DOHH2 (cell line): ENCODE measurements around the gene FOXK1.

Experiments used
- H3F3A ChIP-seq: fragments of 200-600 bp; sonication (generic), shearing (Covaris generic); 2 replicates; pipeline ENCODE4 v1.6.0; 2016; ENCODE audit warnings: antibody characterized with exemption, mild to moderate bottlenecking; ENCODE audit not compliant: control insufficient read depth, insufficient read depth
- H3K27ac ChIP-seq: fragments of 200-600 bp; sonication (generic); 2 replicates; pipeline ENCODE4 v1.5.1; 2014; ENCODE audit warnings: low read depth, mild to moderate bottlenecking, low read length, moderate library complexity
- H3K27me3 ChIP-seq: fragments of 200-600 bp; sonication (generic); 2 replicates; pipeline ENCODE4 v1.6.1; 2014; ENCODE audit warnings: mild to moderate bottlenecking, low read length, mixed read lengths; ENCODE audit not compliant: control insufficient read depth
- H3K36me3 ChIP-seq: fragments of 200-600 bp; sonication (generic); 2 replicates; pipeline ENCODE4 v1.6.1; 2014; ENCODE audit warnings: mild to moderate bottlenecking, low read length, moderate library complexity, mixed read lengths; ENCODE audit not compliant: control insufficient read depth
- H3K4me1 ChIP-seq: fragments of 200-600 bp; sonication (generic); 2 replicates; pipeline ENCODE4 v1.6.1; 2014; ENCODE audit warnings: mild to moderate bottlenecking, low read length, mixed read lengths; ENCODE audit not compliant: control insufficient read depth
- H3K4me2 ChIP-seq: fragments of 200-600 bp; sonication (generic); 2 replicates; pipeline ENCODE4 v1.6.0; 2014; ENCODE audit warnings: mild to moderate bottlenecking, low read length, moderate library complexity
- H3K4me3 ChIP-seq: fragments of 200-600 bp; sonication (generic); 2 replicates; pipeline ENCODE4 v1.5.1; 2014; ENCODE audit warnings: mild to moderate bottlenecking, low read length, mixed read lengths
- H3K79me2 ChIP-seq: fragments of 200-600 bp; sonication (generic); 2 replicates; pipeline ENCODE4 v1.6.1; 2014; ENCODE audit warnings: mild to moderate bottlenecking, low read length, mixed read lengths; ENCODE audit not compliant: control insufficient read depth
- H3K9me2 ChIP-seq: fragments of 200-600 bp; sonication (generic); replicated peaks from 2 replicates; pipeline ENCODE4 v1.6.1; 2014; ENCODE audit warnings: mild to moderate bottlenecking, low read length, mixed read lengths; ENCODE audit not compliant: control insufficient read depth
- H3K9me3 ChIP-seq: fragments of 200-600 bp; sonication (generic); 2 replicates; pipeline ENCODE4 v1.6.1; 2014; ENCODE audit warnings: antibody characterized with exemption, low read length, mixed read lengths; ENCODE audit not compliant: control insufficient read depth, insufficient read depth
- H4K20me1 ChIP-seq: fragments of 200-600 bp; sonication (generic); 2 replicates; pipeline ENCODE4 v1.6.0; 2014; ENCODE audit warnings: low read depth, mild to moderate bottlenecking, antibody characterized with exemption, low read length, moderate library complexity; ENCODE audit not compliant: control insufficient read depth, insufficient read depth
- CTCF ChIP-seq: fragments of 200-600 bp; sonication (generic); IDR thresholded peaks from one replicate; pipeline ENCODE4 v1.5.1; 2014; ENCODE audit warnings: antibody characterized with exemption, mild to moderate bottlenecking, low read depth, low read length; ENCODE audit not compliant: poor library complexity, severe bottlenecking
- EZH2phosphoT487 ChIP-seq: fragments of 200-600 bp; sonication (generic); IDR thresholded peaks from 2 replicates; pipeline ENCODE4 v1.6.1; 2017; ENCODE audit warnings: borderline replicate concordance, mild to moderate bottlenecking, antibody characterized with exemption, low read length, moderate library complexity, mixed read lengths

The FOXK1 gene

DNA sequence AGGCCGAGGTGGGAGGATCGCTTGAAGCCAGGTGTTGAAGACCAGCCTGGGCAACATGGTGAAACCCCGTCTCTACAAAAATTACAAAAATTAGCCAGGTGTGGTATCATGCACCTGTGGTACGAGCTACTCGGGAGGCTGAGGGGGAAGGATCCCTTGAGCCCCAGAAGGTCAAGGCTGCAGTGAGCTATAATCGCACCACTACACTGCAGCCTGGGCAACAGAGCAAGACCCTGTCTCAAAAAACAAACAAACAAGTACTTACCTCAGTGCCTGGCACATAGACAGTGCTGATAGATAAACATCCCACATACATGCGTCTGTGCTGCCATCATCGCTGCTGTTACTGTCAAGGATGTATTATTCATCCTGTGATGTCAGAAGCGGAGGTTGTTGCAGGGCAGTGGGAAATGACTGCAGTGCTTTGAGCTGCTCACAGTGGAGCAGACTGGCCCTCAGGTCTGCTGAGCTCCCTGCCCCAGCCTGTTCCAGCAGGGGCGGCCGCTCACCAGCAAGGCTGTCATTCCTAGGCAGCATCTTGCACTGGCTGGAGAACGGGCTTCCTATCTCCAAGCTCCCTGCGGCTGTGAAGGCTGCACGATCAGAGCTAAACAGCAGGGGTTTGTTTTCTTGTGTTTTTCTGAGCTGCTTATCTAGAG is 18.6 kb downstream of the FOXK1 start:
- Histone ChIP-seq H4K20me1 (peaks cover 30% of the 10 kb centered on the region), H3K27ac (no peak overlapping the region), H3K36me3 (no peaks in the 10 kb centered on the region), H3K27me3 (no peaks in the 10 kb centered on the region), H3K79me2 (peaks cover 98% of the 10 kb centered on the region), H3K9me3 (no peaks in the 10 kb centered on the region), H3F3A (no peaks in the 10 kb centered on the region), H3K4me2 (no peak overlapping the region), H3K9me2 (no peaks in the 10 kb centered on the region), H3K4me1 (peaks cover 47% of the 10 kb centered on the region), H3K4me3 (no peak overlapping the region)
- TF ChIP-seq EZH2phosphoT487 (no peak), CTCF (no peak)

DNA sequence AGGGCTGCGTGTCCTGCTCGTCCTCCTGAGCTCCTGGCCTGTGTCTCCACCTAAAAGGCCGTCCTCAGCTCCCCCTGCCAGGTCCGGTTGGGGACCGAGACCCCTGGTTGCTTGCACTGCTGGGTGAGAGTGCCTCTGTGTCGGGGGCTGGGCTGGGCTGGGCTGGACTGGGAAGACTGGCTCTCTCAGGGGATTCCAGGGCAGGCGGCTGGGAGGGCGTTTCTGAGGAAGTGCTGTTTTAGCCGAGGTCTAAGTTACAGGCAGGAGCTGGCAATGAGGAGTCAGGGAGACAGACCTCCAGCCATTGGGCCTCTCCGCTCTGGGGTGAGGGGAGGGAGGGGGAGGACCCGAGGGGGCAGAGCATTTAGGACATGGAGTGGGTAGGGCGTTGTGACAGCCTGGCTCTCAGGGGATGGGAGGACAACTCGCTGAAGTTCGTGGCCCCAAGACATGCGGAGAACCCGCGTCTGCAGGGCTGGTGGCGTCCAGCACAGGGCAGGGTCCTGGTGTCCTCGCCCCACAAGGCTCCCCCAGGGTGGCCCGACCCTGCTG is 20.9 kb downstream of the FOXK1 start:
- Histone ChIP-seq H3K27ac (no peak overlapping the region), H3K4me3 (no peak overlapping the region), H3K9me3 (no peaks in the 10 kb centered on the region), H3K27me3 (no peaks in the 10 kb centered on the region), H3K79me2 (peaks cover 96% of the 10 kb centered on the region), H3K36me3 (no peaks in the 10 kb centered on the region), H3F3A (no peaks in the 10 kb centered on the region), H3K4me2 (no peak overlapping the region), H3K4me1 (peaks cover 54% of the 10 kb centered on the region), H4K20me1 (peaks cover 33% of the 10 kb centered on the region), H3K9me2 (no peaks in the 10 kb centered on the region)
- TF ChIP-seq CTCF (no peak), EZH2phosphoT487 (no peak)

GRCh38 chr7:4703532-4703931 is 21.4 kb downstream of the FOXK1 start:
- Histone ChIP-seq H3K9me2 (no peaks in the 10 kb centered on the region), H3K27ac (no peak overlapping the region), H3F3A (no peaks in the 10 kb centered on the region), H3K4me3 (no peak overlapping the region), H3K9me3 (no peaks in the 10 kb centered on the region), H4K20me1 (peaks cover 33% of the 10 kb centered on the region), H3K36me3 (no peaks in the 10 kb centered on the region), H3K27me3 (no peaks in the 10 kb centered on the region), H3K79me2 (peaks cover 96% of the 10 kb centered on the region), H3K4me1 (peaks cover 54% of the 10 kb centered on the region), H3K4me2 (no peak overlapping the region)
- TF ChIP-seq EZH2phosphoT487, result no peak

- H3K36me3 ChIP-seq, result peaks cover 8% of the 10 kb centered on the region
- no peak overlapping the region for H3K4me3 ChIP-seq
- no peak for TF ChIP-seq CTCF
- TF ChIP-seq EZH2phosphoT487, result no peak
- H3K27ac ChIP-seq, result no peak overlapping the region
- no peaks in the 10 kb centered on the region for H3F3A ChIP-seq
- H3K4me1 ChIP-seq, result peaks cover 44% of the 10 kb centered on the region
- H3K9me2 ChIP-seq, result no peaks in the 10 kb centered on the region
- peaks cover 37% of the 10 kb centered on the region for H4K20me1 ChIP-seq
- no peaks in the 10 kb centered on the region for H3K27me3 ChIP-seq
- no peaks in the 10 kb centered on the region for H3K9me3 ChIP-seq
- peak overlapping the region; percentile 30 for H3K4me2 ChIP-seq
- H3K79me2 ChIP-seq, result peaks cover 93% of the 10 kb centered on the region
Observed at GRCh38 chr7:4706384-4707216, 24.5 kb downstream of the FOXK1 start.
